NCI-H2227 (cell line): ENCODE measurements around the gene UMAD1.
A peak's percentile ranks its signal among the peaks of the same experiment; 100 is the strongest.

Experiments used
- DNase-seq: peaks from one replicate; lab custom pipeline; 2025; ENCODE audit not compliant: unreplicated experiment; lab: John Stamatoyannopoulos, UW

The UMAD1 gene

GRCh38 chr7:7688956-7689355 lies 48.4 kb downstream of the UMAD1 start:
- DNase-seq: no peak

GRCh38 chr7:7693881-7694280 lies 53.3 kb downstream of the UMAD1 start:
- no peak for DNase-seq

GRCh38 chr7:7694542-7694941 lies 54.0 kb downstream of the UMAD1 start:
- DNase-seq: no peak

- DNase-seq: no peak
Observed at GRCh38 chr7:7695111-7695817, 54.7 kb downstream of the UMAD1 start.

- DNase-seq: peak; percentile 4
Observed at GRCh38 chr7:7696458-7697119, 56.0 kb downstream of the UMAD1 start.

GRCh38 chr7:7698930-7699329 lies 58.4 kb downstream of the UMAD1 start:
- no peak for DNase-seq

GRCh38 chr7:7699380-7699779 lies 58.8 kb downstream of the UMAD1 start:
- DNase-seq: no peak

- DNase-seq: no peak
Observed at GRCh38 chr7:7699970-7700369, 59.4 kb downstream of the UMAD1 start.

- DNase-seq: no peak
Observed at GRCh38 chr7:7701527-7701926, 61.0 kb downstream of the UMAD1 start.

- DNase-seq: no peak
Observed at GRCh38 chr7:7702826-7703225, 62.3 kb downstream of the UMAD1 start.

GRCh38 chr7:7703427-7703826 lies 62.9 kb downstream of the UMAD1 start:
- DNase-seq: no peak

- DNase-seq: no peak
Observed at GRCh38 chr7:7704867-7705266, 64.3 kb downstream of the UMAD1 start.

GRCh38 chr7:7705318-7705717 lies 64.8 kb downstream of the UMAD1 start:
- DNase-seq: no peak

- no peak for DNase-seq
Observed at GRCh38 chr7:7706101-7706511, 65.6 kb downstream of the UMAD1 start.

- DNase-seq: no peak
Observed at GRCh38 chr7:7706556-7707172, 66.1 kb downstream of the UMAD1 start.

GRCh38 chr7:7707246-7707645 lies 66.7 kb downstream of the UMAD1 start:
- DNase-seq: no peak

GRCh38 chr7:7707806-7708205 lies 67.3 kb downstream of the UMAD1 start:
- DNase-seq: no peak

- DNase-seq: no peak
Observed at GRCh38 chr7:7709291-7709690, 68.7 kb downstream of the UMAD1 start.

GRCh38 chr7:7710469-7710868 lies 69.9 kb downstream of the UMAD1 start:
- DNase-seq: no peak

- DNase-seq: no peak
Observed at GRCh38 chr7:7713730-7714129, 73.2 kb downstream of the UMAD1 start.

- no peak for DNase-seq
Observed at GRCh38 chr7:7718492-7718891, 77.9 kb downstream of the UMAD1 start, which contains the start of gene RPA3. Gene RPA3 (minus strand): TSS chr7:7718607. CDS start chr7:7640418, 78,189 bp downstream.

GRCh38 chr7:7719236-7719635 lies 78.7 kb downstream of the UMAD1 start:
- DNase-seq: no peak
